ENCODE data around the gene LRFN5.

LRFN5 gene

GRCh38 chr14:41782511-41782910 is 175.8 kb downstream of the LRFN5 start:
- FAIRE-seq (no peak), DNase-seq (ENCODE audit: insufficient read length, low spot score) (no peak)
- no peak for TF ChIP-seq POLR2A (IDR thresholded peaks at IDR 0.05; ENCODE audit: low read depth, low read length)

- no peak for DNase-seq (ENCODE audit: insufficient read length, low spot score)
- no peak for FAIRE-seq
- no peak for TF ChIP-seq POLR2A (IDR thresholded peaks at IDR 0.05; ENCODE audit: low read depth, low read length)
Observed at GRCh38 chr14:41783403-41783802, 176.7 kb downstream of the LRFN5 start.

GRCh38 chr14:41785696-41786095 is 179.0 kb downstream of the LRFN5 start:
- no peak for FAIRE-seq
- no peak for TF ChIP-seq POLR2A (IDR thresholded peaks at IDR 0.05; ENCODE audit: low read depth, low read length)
- DNase-seq (ENCODE audit: insufficient read length, low spot score), result no peak

- TF ChIP-seq POLR2A (IDR thresholded peaks at IDR 0.05; ENCODE audit: low read depth, low read length), result no peak
- DNase-seq (ENCODE audit: insufficient read length, low spot score) (no peak), FAIRE-seq (no peak)
Observed at GRCh38 chr14:41799817-41800216, 193.1 kb downstream of the LRFN5 start.

GRCh38 chr14:41805633-41806032 is 199.0 kb downstream of the LRFN5 start:
- DNase-seq (ENCODE audit: insufficient read length, low spot score) (no peak), FAIRE-seq (no peak)
- no peak for TF ChIP-seq POLR2A (IDR thresholded peaks at IDR 0.05; ENCODE audit: low read depth, low read length)

- DNase-seq (ENCODE audit: insufficient read length, low spot score) (no peak), FAIRE-seq (no peak)
- TF ChIP-seq POLR2A (IDR thresholded peaks at IDR 0.05; ENCODE audit: low read depth, low read length), result no peak
Observed at GRCh38 chr14:41806366-41806975, 199.8 kb downstream of the LRFN5 start.

GRCh38 chr14:41810362-41810761 is 203.7 kb downstream of the LRFN5 start:
- no peak for TF ChIP-seq POLR2A (IDR thresholded peaks at IDR 0.05; ENCODE audit: low read depth, low read length)
- DNase-seq (ENCODE audit: insufficient read length, low spot score), result no peak
- no peak for FAIRE-seq

GRCh38 chr14:41817626-41818025 is 210.9 kb downstream of the LRFN5 start:
- DNase-seq (ENCODE audit: insufficient read length, low spot score) (no peak), FAIRE-seq (no peak)
- no peak for TF ChIP-seq POLR2A (IDR thresholded peaks at IDR 0.05; ENCODE audit: low read depth, low read length)

- FAIRE-seq, result no peak
- DNase-seq (ENCODE audit: insufficient read length, low spot score), result no peak
- TF ChIP-seq POLR2A (IDR thresholded peaks at IDR 0.05; ENCODE audit: low read depth, low read length), result no peak
Observed at GRCh38 chr14:41824441-41824840, 217.8 kb downstream of the LRFN5 start.

- DNase-seq (ENCODE audit: insufficient read length, low spot score) (no peak), FAIRE-seq (no peak)
- no peak for TF ChIP-seq POLR2A (IDR thresholded peaks at IDR 0.05; ENCODE audit: low read depth, low read length)
Observed at GRCh38 chr14:41825622-41826021, 218.9 kb downstream of the LRFN5 start.

- no peak for DNase-seq (ENCODE audit: insufficient read length, low spot score)
- no peak for TF ChIP-seq POLR2A (IDR thresholded peaks at IDR 0.05; ENCODE audit: low read depth, low read length)
- no peak for FAIRE-seq
Observed at GRCh38 chr14:41830714-41831406, 224.2 kb downstream of the LRFN5 start.

- no peak for FAIRE-seq
- DNase-seq (ENCODE audit: insufficient read length, low spot score), result no peak
- no peak for TF ChIP-seq POLR2A (IDR thresholded peaks at IDR 0.05; ENCODE audit: low read depth, low read length)
Observed at GRCh38 chr14:41839661-41840060, 233.0 kb downstream of the LRFN5 start.

- no peak for DNase-seq (ENCODE audit: insufficient read length, low spot score)
- FAIRE-seq, result no peak
- TF ChIP-seq POLR2A (IDR thresholded peaks at IDR 0.05; ENCODE audit: low read depth, low read length), result no peak
Observed at GRCh38 chr14:41859336-41859735, 252.7 kb downstream of the LRFN5 start.

GRCh38 chr14:41860586-41860985 is 253.9 kb downstream of the LRFN5 start:
- TF ChIP-seq POLR2A (IDR thresholded peaks at IDR 0.05; ENCODE audit: low read depth, low read length), result no peak
- DNase-seq (ENCODE audit: insufficient read length, low spot score) (no peak), FAIRE-seq (no peak)

- FAIRE-seq (no peak), DNase-seq (ENCODE audit: insufficient read length, low spot score) (no peak)
- no peak for TF ChIP-seq POLR2A (IDR thresholded peaks at IDR 0.05; ENCODE audit: low read depth, low read length)
Observed at GRCh38 chr14:41865894-41866293, 259.2 kb downstream of the LRFN5 start.
